Fibroblast of lung (primary cell): ENCODE measurements around the gene DEFB129. TPM values are rescaled to one million over a fixed set of nuclear protein-coding genes. Genes with fewer than 3 reads are reported as not detected.
A peak's percentile ranks its signal among the peaks of the same experiment; 100 is the strongest.

Experiments used
- DNase-seq, 2 donors: peaks; one replicate each; pipeline versions ENCODE4 v3.0.0 to v3.0.0-alpha.2; 2010; ENCODE audit warnings: low read depth in 2 of 2
- H2AFZ ChIP-seq: 2 replicates; pipeline ENCODE4 v1.5.1; 2012; ENCODE audit warnings: low read length, control low read depth, inconsistent platforms
- H3K27ac ChIP-seq: 2 replicates; pipeline ENCODE4 v1.5.1; 2011; ENCODE audit warnings: low read length, control low read depth; ENCODE audit not compliant: insufficient read depth
- H3K27me3 ChIP-seq: 2 replicates; pipeline ENCODE4 v1.5.1; 2011; ENCODE audit warnings: mild to moderate bottlenecking, low read length; ENCODE audit not compliant: control insufficient read depth, insufficient read depth
- H3K36me3 ChIP-seq: 2 replicates; pipeline ENCODE4 v1.5.1; 2011; ENCODE audit warnings: low read length; ENCODE audit not compliant: control insufficient read depth, insufficient read depth
- H3K4me1 ChIP-seq: 2 replicates; pipeline ENCODE4 v1.5.1; 2011; ENCODE audit warnings: low read length; ENCODE audit not compliant: control insufficient read depth, insufficient read depth; ENCODE audit errors: extremely low read depth
- H3K4me2 ChIP-seq: 2 replicates; pipeline ENCODE4 v1.5.1; 2011; ENCODE audit warnings: low read length, control low read depth; ENCODE audit not compliant: insufficient read depth; ENCODE audit errors: extremely low read depth
- H3K4me3 ChIP-seq, 4 experiments: fragments of 200-600 bp in 1 of 4; sonication (generic) in 1 of 4; replicated peaks in 1 of 4; 2 replicates each; pipeline ENCODE4 v1.5.1; 2011 to 2016; ENCODE audit warnings: low read length in 4 of 4, low read depth in 3 of 4, mild to moderate bottlenecking in 3 of 4, control low read depth in 2 of 4, inconsistent platforms in 1 of 4, mixed read lengths in 1 of 4; ENCODE audit not compliant: insufficient read depth in 1 of 4; ENCODE audit errors: control extremely low read depth in 1 of 4
- H3K79me2 ChIP-seq: 2 replicates; pipeline ENCODE4 v1.5.1; 2012; ENCODE audit warnings: mild to moderate bottlenecking, low read length, inconsistent platforms; ENCODE audit not compliant: control insufficient read depth, insufficient read depth
- H3K9ac ChIP-seq: 2 replicates; pipeline ENCODE4 v1.5.1; 2011; ENCODE audit warnings: mild to moderate bottlenecking, low read length, control low read depth; ENCODE audit not compliant: insufficient read depth
- H3K9me3 ChIP-seq: 2 replicates; pipeline ENCODE4 v1.5.1; 2012; ENCODE audit warnings: low read depth, low read length; ENCODE audit not compliant: control insufficient read depth, insufficient read depth
- H4K20me1 ChIP-seq: 2 replicates; pipeline ENCODE4 v1.5.1; 2011; ENCODE audit warnings: low read length; ENCODE audit not compliant: control insufficient read depth, insufficient read depth; ENCODE audit errors: extremely low read depth
- CTCF ChIP-seq, 2 donors: IDR thresholded peaks in 1 of 2; conservative IDR thresholded peaks in 1 of 2; 1 replicate in 1 of 2; 2 replicates in 1 of 2; pipeline ENCODE4 v1.5.1; 2011 to 2012; ENCODE audit warnings: low read length in 2 of 2, control low read depth in 1 of 2, inconsistent platforms in 1 of 2, low read depth in 1 of 2, mild to moderate bottlenecking in 1 of 2
- EZH2 ChIP-seq: IDR thresholded peaks from 2 replicates; pipeline ENCODE4 v1.5.1; 2012; ENCODE audit warnings: low read length, control low read depth, mild to moderate bottlenecking; ENCODE audit errors: missing control alignments
- polyA plus RNA-seq, 2 donors: library from polyadenylated mRNA; depleted of rRNA in 1 of 2; stranded (reverse) in 1 of 2; unstranded in 1 of 2; fragments of >200 nt; gene quantifications; 2 replicates each; pipeline ENCODE4 v1.2.1, GENCODE V29; 2011 to 2012; ENCODE audit warnings: missing spikeins in 1 of 2
- total RNA-seq: library from RNA; depleted of rRNA; stranded (reverse); fragments of >200 nt; gene quantifications from 2 replicates; pipeline ENCODE4 v1.2.1, GENCODE V29; 2014

Gene DEFB129
- total and polyA plus RNA-seq, 2 donors (not counting 1 experiment from before 2014, with no cell fraction given): not detected

GRCh38 chr20:235891-236290 lies 8.8 kb downstream of the DEFB129 start:
- no peak overlapping the region for H3K9ac ChIP-seq
- TF ChIP-seq EZH2 (no peak), CTCF (conservative IDR thresholded peaks at IDR 0.05 in 1 of 2, IDR thresholded peaks at IDR 0.05 in 1 of 2; ENCODE audit: low read depth in 1 of 2, low read length in 2 of 2) (peak in 1 of 2 donors; percentile 13)
- H2AFZ ChIP-seq: no peak overlapping the region
- H3K4me2 ChIP-seq: no peak overlapping the region
- H3K27me3 ChIP-seq: no peaks in the 10 kb centered on the region
- no peak overlapping the region for H3K4me3 ChIP-seq
- no peaks in the 10 kb centered on the region for H3K4me1 ChIP-seq
- H4K20me1 ChIP-seq: no peaks in the 10 kb centered on the region
- no peaks in the 10 kb centered on the region for H3K79me2 ChIP-seq
- peak; percentile 3 to 23 for DNase-seq
- H3K9me3 ChIP-seq: no peaks in the 10 kb centered on the region
- H3K36me3 ChIP-seq: no peaks in the 10 kb centered on the region
- no peak overlapping the region for H3K27ac ChIP-seq

- Histone ChIP-seq H3K9me3 (no peaks in the 10 kb centered on the region), H3K9ac (no peak overlapping the region), H3K27me3 (no peaks in the 10 kb centered on the region), H3K4me1 (no peaks in the 10 kb centered on the region), H4K20me1 (no peaks in the 10 kb centered on the region), H3K4me3 (peak overlapping the region in 1 of 4 experiments; percentile 20), H2AFZ (no peak overlapping the region), H3K79me2 (no peaks in the 10 kb centered on the region), H3K4me2 (no peak overlapping the region), H3K36me3 (no peaks in the 10 kb centered on the region), H3K27ac (no peak overlapping the region)
- no peak for DNase-seq
- no peak for TF ChIP-seq EZH2
- TF ChIP-seq CTCF (conservative IDR thresholded peaks at IDR 0.05 in 1 of 2, IDR thresholded peaks at IDR 0.05 in 1 of 2; ENCODE audit: low read depth in 1 of 2, low read length in 2 of 2): no peak
Observed at GRCh38 chr20:237489-237888, 10.4 kb downstream of the DEFB129 start.

- no peak overlapping the region for H3K4me2 ChIP-seq
- no peaks in the 10 kb centered on the region for H3K36me3 ChIP-seq
- no peaks in the 10 kb centered on the region for H4K20me1 ChIP-seq
- H3K4me1 ChIP-seq: no peaks in the 10 kb centered on the region
- H3K4me3 ChIP-seq: peak overlapping the region in 1 of 4 experiments; percentile 20
- H3K9ac ChIP-seq: no peak overlapping the region
- H3K79me2 ChIP-seq: no peaks in the 10 kb centered on the region
- no peak overlapping the region for H2AFZ ChIP-seq
- H3K27me3 ChIP-seq: no peaks in the 10 kb centered on the region
- no peaks in the 10 kb centered on the region for H3K9me3 ChIP-seq
- DNase-seq: no peak
- TF ChIP-seq EZH2 (no peak), CTCF (conservative IDR thresholded peaks at IDR 0.05 in 1 of 2, IDR thresholded peaks at IDR 0.05 in 1 of 2; ENCODE audit: low read depth in 1 of 2, low read length in 2 of 2) (no peak)
- no peak overlapping the region for H3K27ac ChIP-seq
Observed at GRCh38 chr20:237929-238328, 10.9 kb downstream of the DEFB129 start.
